Upper lobe of left lung (tissue), 6 donors: ENCODE data around the gene GAPDH. TPM values are rescaled to one million over a fixed set of nuclear protein-coding genes. Genes with fewer than 3 reads are reported as not detected.
"Not testable (repeated sequence)": the region's sequence is repeated elsewhere in the genome, so short reads cannot be mapped to it uniquely, and the experiment has no call there.

Experiments
- ATAC-seq, 2 donors: fragments of 200-7000 bp; cut with Tn5 transposase; one replicate each; pipeline ENCODE4 v1.9.1; 2022; ENCODE audit warnings: mild to moderate bottlenecking in 2 of 2, moderate library complexity in 2 of 2; ENCODE audit not compliant: low FRiP score in 2 of 2
- DNase-seq, 2 donors: peaks; one replicate each; pipeline ENCODE4 v3.0.0-alpha.2; 2019 to 2020
- H3K27ac ChIP-seq, 4 donors: fragments of 200-600 bp; sonication (generic); one replicate each; pipeline ENCODE4 v1.5.1; 2016 to 2019
- H3K27me3 ChIP-seq, 4 donors: fragments of 200-600 bp; sonication (generic); one replicate each; pipeline ENCODE4 v1.5.1; 2017 to 2019
- H3K36me3 ChIP-seq, 4 donors: fragments of 200-600 bp; sonication (generic); one replicate each; pipeline ENCODE4 v1.5.1; 2016 to 2019
- H3K4me1 ChIP-seq, 4 donors: fragments of 200-600 bp; sonication (generic); one replicate each; pipeline ENCODE4 v1.5.1; 2018 to 2019
- H3K4me3 ChIP-seq, 4 donors: fragments of 200-600 bp; sonication (generic); one replicate each; pipeline ENCODE4 v1.5.1; 2017 to 2019; ENCODE audit warnings: mild to moderate bottlenecking in 2 of 4, moderate library complexity in 1 of 4
- H3K9me3 ChIP-seq, 4 donors: fragments of 200-600 bp; sonication (generic); one replicate each; pipeline ENCODE4 v1.5.1; 2018 to 2019
- EP300 ChIP-seq, 4 donors: sonication (generic); formaldehyde crosslinking; IDR thresholded peaks; one replicate each; pipeline ENCODE4 v1.5.1; 2017; ENCODE audit warnings: antibody characterized with exemption in 4 of 4, control low read depth in 2 of 4
- POLR2A ChIP-seq, 4 donors: fragments of 450-650 bp; IDR thresholded peaks; one replicate each; pipeline ENCODE4 v1.5.1; 2016 to 2017; ENCODE audit warnings: antibody characterized with exemption in 4 of 4, mild to moderate bottlenecking in 2 of 4
- POLR2AphosphoS5 ChIP-seq, 2 donors: sonication (generic); formaldehyde crosslinking; IDR thresholded peaks; one replicate each; pipeline ENCODE4 v1.5.1; 2017; ENCODE audit warnings: antibody characterized with exemption in 2 of 2
- WGBS, 2 donors: methylation state at CpG; one replicate each; pipeline ENCODE4 v1.1.5; 2017 to 2018; 5-methylcytosine and 5-hydroxymethylcytosine counted together
- total RNA-seq, 6 donors: library from RNA; depleted of rRNA in 4 of 6; stranded (reverse); fragments of >200 nt in 4 of 6; gene quantifications; one replicate each; pipeline versions ENCODE4 v1.1.0 to v1.2.1, GENCODE V29; 2016 to 2021
- TF ChIP-seq, protein P1 (sequence below), 6 experiments: fragments of 450-650 bp in 4 of 6; fragments of 200-600 bp in 2 of 6; sonication (generic) in 2 of 6; IDR thresholded peaks; one replicate each; pipeline ENCODE4 v1.5.1; 2016 to 2019; ENCODE audit warnings: antibody characterized with exemption in 6 of 6
- donor health status: DM: no; HTN: no; CAD: no; lungs with moderate emphysema.
- donor health status: DM: no; HTN: yes; CAD: no; lungs with severe emphysema.

GAPDH gene
- total RNA-seq, 6 donors from 2014 or later = 442 to 1,402 (median 931) TPM

DNA sequence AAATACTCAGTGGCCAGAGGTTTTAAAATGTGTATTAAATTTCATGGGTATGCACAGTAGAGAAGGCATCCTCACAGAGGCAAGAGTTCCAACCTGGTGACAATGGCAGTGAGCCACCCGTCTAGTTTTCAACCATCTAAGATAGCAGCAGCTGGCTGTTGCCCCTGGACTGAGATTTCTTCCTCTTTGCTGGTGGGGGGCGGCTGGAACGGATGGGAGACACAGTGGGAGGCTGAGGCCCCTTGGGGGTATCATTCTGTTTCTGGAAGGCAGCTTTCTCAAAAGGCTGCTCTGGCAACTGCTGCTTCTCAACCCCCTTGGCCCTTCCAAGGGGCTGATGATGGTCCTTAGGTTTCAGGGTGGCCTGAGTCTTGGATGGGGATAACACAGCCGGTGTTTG, 22.5 kb downstream of the GAPDH start:
- Histone ChIP-seq H3K4me3 (no peak overlapping the region), H3K9me3 (no peaks in the 10 kb centered on the region), H3K27ac (peak overlapping the region in 1 of 4 donors; percentile 83), H3K36me3 (peaks cover 11 to 44% (median 33%) of the 10 kb centered on the region in 4 donors), H3K4me1 (peaks cover 38 to 48% (median 43%) of the 10 kb centered on the region in 4 donors), H3K27me3 (no peaks in the 10 kb centered on the region)
- no peak for DNase-seq
- WGBS, 2 donors = 85 to 91% methylated on average over 3 to 4 of the region's 4 CpGs
- ATAC-seq = no peak
- no peak for TF ChIP-seq EP300 (IDR thresholded peaks at IDR 0.05)
- TF ChIP-seq, protein P1, sequence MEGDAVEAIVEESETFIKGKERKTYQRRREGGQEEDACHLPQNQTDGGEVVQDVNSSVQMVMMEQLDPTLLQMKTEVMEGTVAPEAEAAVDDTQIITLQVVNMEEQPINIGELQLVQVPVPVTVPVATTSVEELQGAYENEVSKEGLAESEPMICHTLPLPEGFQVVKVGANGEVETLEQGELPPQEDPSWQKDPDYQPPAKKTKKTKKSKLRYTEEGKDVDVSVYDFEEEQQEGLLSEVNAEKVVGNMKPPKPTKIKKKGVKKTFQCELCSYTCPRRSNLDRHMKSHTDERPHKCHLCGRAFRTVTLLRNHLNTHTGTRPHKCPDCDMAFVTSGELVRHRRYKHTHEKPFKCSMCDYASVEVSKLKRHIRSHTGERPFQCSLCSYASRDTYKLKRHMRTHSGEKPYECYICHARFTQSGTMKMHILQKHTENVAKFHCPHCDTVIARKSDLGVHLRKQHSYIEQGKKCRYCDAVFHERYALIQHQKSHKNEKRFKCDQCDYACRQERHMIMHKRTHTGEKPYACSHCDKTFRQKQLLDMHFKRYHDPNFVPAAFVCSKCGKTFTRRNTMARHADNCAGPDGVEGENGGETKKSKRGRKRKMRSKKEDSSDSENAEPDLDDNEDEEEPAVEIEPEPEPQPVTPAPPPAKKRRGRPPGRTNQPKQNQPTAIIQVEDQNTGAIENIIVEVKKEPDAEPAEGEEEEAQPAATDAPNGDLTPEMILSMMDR (IDR thresholded peaks at IDR 0.05) = no peak
- no peak for TF ChIP-seq POLR2AphosphoS5 (IDR thresholded peaks at IDR 0.05)
- TF ChIP-seq POLR2A (IDR thresholded peaks at IDR 0.05) = no peak

DNA sequence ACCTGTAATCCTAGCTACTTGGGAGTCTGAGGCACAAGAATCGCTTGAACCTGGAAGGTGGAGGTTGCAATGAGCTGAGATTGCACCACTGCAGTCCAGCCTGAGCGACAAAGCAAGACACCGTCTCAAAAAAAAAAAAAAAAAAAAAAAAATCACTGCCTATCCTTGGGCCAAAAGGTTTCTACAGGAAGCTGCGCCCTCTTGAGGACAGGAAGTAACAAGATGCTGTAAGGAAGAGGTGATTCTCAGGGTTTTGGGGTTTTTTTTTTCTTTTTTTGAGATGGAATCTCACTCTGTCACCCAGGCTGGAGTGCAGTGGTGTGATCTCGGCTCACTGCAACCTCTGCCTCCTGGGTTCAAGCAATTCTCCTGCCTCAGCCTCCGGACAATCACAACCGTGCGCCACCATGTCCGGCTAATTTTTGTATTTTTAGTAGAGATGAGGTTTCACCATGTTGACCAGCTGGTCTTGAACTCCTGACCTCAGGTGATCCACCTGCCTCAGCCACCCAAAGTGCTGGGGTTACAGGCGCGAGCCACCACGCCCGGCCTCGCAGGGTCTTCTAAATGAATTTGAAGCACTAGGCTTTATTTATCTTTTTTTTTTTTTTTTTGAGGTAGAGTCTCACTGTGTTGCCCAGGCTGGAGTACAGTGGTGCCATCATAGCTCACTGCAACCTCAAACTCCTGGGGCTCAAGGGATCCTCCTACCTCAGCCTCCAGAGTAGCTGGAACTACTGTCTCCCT, 23.9 kb downstream of the GAPDH start:
- not testable (repeated sequence) for H3K27me3 ChIP-seq, H3K9me3 ChIP-seq, ATAC-seq, H3K4me3 ChIP-seq
- 75 to 77% methylated on average over 14 of the region's 14 CpGs for WGBS, 2 donors
- H3K27ac ChIP-seq = peak overlapping the region in 1 of 4 donors; percentile 33
- H3K4me1 ChIP-seq = peaks cover 25 to 36% (median 29%) of the 10 kb centered on the region in 4 donors
- DNase-seq = peak in 1 of 2 donors; percentile 78
- peaks cover 16 to 57% (median 45%) of the 10 kb centered on the region in 4 donors for H3K36me3 ChIP-seq
- TF ChIP-seq, protein P1 (IDR thresholded peaks at IDR 0.05) = peak in 1 of 6 experiments; percentile 29

DNA sequence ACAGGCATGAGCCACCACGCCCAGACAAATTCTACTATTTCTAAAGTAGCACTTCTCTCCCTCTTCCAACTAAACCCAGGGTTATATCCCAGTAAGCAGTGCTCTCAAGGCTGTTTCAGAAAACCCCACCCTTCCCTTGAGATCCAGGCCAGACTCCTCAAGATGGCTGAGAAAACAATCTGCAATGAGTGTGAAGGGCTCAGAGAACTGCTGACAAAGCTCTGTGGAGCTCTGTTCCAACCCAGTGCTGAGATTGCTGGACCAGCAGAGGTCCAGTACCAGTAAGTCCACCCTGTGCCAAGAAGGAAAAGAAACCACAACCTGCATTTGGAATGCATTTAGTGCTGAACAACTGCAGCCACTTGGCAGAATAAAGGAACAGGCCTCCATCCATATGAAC, 25.2 kb downstream of the GAPDH start:
- Histone ChIP-seq H3K4me1 (peaks cover 12 to 23% (median 16%) of the 10 kb centered on the region in 4 donors), H3K4me3 (no peak overlapping the region), H3K36me3 (peaks cover 16 to 69% (median 46%) of the 10 kb centered on the region in 4 donors), H3K27me3 (no peaks in the 10 kb centered on the region), H3K9me3 (no peaks in the 10 kb centered on the region), H3K27ac (peak overlapping the region in 2 of 4 donors; percentile 33 to 39)
- ATAC-seq (peak in 1 of 2 donors; percentile 68), DNase-seq (peak in 1 of 2 donors; percentile 64)
- no peak for TF ChIP-seq POLR2A (IDR thresholded peaks at IDR 0.05)
- TF ChIP-seq POLR2AphosphoS5 (IDR thresholded peaks at IDR 0.05) = peak in 1 of 2 donors; percentile 8
- 82 to 91% methylated on average over 1 of the region's 1 CpG for WGBS, 2 donors

GRCh38 chr12:6560501-6561205, 26.3 kb downstream of the GAPDH start:
- ATAC-seq (no peak), DNase-seq (no peak)
- Histone ChIP-seq H3K27ac (peak overlapping the region in 2 of 4 donors; percentile 33 to 39), H3K36me3 (peaks cover 16 to 78% (median 47%) of the 10 kb centered on the region in 4 donors), H3K9me3 (no peaks in the 10 kb centered on the region), H3K4me1 (peaks cover 5 to 15% (median 9%) of the 10 kb centered on the region in 4 donors), H3K27me3 (no peaks in the 10 kb centered on the region), H3K4me3 (no peak overlapping the region)
- WGBS, 2 donors = 90 to 91% methylated on average over 12 to 13 of the region's 13 CpGs
- TF ChIP-seq POLR2AphosphoS5 (IDR thresholded peaks at IDR 0.05) (no peak), EP300 (IDR thresholded peaks at IDR 0.05) (no peak), POLR2A (IDR thresholded peaks at IDR 0.05) (no peak)
- TF ChIP-seq, protein P1 (IDR thresholded peaks at IDR 0.05) = no peak

DNA sequence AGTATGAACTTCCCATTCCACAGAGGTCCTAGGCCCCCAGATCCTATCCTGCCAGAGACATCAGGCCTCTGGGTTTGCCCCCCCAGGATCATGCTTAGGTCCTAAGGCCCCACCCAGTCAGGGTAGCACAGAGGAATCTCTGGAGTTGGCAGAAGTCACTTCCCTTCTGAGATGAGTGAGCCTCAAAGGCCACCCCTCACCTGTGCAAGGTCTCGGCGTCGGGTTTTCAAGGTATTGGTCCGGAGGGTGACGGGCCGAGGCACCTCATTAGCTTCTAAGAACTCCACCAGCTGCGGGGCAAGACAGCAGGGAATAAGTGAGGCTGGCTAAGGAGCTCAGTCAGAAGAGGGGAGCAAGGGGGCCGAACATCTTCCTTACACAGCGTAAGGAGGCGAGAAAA, 28.6 kb downstream of the GAPDH start:
- peaks cover 5 to 21% (median 13%) of the 10 kb centered on the region in 4 donors for H3K4me1 ChIP-seq
- ATAC-seq = no peak
- TF ChIP-seq, protein P1 (IDR thresholded peaks at IDR 0.05) = no peak
- TF ChIP-seq EP300 (IDR thresholded peaks at IDR 0.05) = no peak
- no peak overlapping the region for H3K4me3 ChIP-seq
- peaks cover 16 to 81% (median 47%) of the 10 kb centered on the region in 4 donors for H3K36me3 ChIP-seq
- no peak overlapping the region for H3K27ac ChIP-seq
- WGBS, 2 donors = 96 to 99% methylated on average over 7 to 10 of the region's 10 CpGs
- no peak for DNase-seq
- no peaks in the 10 kb centered on the region for H3K27me3 ChIP-seq
- H3K9me3 ChIP-seq = no peaks in the 10 kb centered on the region
